IPS-NIHi7 (cell line): Measurements from ENCODE around the gene DEAF1.
A peak's percentile ranks its signal among the peaks of the same experiment; 100 is the strongest.

Experiments
- DNase-seq: peaks from one replicate; pipeline ENCODE4 v3.0.0; 2012; ENCODE audit warnings: mixed read lengths; ENCODE audit errors: extremely low spot score

DEAF1 gene

DNA sequence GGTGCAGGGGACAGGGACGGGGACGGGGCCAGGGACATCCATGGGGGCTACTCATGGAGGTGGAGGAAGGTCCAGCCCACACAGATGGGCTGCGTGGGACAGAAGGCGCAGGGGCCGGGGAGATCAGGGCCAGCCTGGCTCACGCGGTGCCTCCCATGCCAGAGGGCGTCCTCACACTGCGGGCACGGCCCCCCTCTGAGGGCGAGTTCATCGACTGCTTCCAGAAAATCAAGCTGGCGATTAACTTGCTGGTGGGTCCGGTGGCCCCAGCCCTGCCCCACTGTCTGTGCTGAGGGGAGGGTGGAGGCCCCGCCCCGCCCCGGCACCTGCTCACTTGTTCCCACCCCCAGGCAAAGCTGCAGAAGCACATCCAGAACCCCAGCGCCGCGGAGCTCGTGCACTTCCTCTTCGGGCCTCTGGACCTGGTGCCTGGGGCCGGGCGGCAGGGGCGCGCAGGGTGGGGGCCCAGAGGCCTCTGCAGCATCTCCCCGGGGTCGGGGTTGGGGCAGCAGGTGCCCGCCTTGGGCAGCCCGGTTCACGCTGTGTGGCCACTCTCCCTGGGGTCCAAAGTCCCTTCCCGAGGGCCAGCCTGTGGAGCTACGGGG, 26.8 kb upstream of the DEAF1 start:
- no peak for DNase-seq

DNA sequence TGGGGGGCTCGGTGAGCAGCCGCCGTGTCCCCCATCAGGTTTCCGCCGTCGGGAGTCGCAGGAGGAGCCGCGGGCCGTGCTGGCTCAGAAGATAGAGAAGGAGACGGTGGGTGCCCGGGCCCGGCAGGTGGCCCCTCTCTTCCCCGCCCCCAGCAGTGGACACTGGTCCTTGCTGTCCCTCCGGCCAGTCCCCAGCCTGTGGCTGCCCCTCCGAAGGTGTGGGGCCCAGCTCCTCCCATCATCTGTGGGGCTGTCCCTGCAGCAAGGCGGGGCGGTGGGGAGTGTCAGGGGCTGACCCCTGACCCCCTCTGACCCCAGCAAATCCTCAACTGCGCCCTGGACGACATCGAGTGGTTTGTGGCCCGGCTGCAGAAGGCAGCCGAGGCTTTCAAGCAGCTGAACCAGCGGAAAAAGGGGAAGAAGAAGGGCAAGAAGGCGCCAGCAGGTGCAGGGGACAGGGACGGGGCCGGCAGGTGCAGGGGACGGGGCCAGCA, 26.3 kb upstream of the DEAF1 start:
- no peak for DNase-seq

DNA sequence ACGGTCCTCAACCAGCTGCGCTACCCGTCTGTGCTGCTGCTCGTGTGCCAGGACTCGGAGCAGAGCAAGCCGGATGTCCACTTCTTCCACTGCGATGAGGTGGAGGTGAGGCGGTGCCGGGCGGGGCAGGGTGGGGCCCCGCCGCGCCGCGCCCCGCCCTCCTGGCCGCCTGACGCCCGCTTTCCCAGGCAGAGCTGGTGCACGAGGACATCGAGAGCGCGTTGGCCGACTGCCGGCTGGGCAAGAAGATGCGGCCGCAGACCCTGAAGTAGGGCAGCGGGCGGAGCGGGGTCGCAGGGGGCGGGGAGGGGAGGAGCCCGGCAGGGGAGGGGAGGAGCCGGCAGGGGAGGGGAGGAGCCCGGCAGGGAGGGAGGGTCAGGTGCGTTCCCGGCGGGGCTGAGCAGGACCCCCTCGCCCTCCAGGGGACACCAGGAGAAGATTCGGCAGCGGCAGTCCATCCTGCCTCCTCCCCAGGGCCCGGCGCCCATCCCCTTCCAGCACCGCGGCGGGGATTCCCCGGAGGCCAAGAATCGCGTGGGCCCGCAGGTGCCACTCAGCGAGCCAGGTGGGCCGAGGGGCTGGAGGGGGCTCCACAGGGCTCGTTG, 25.7 kb upstream of the DEAF1 start:
- DNase-seq: peak; percentile 95

DNA sequence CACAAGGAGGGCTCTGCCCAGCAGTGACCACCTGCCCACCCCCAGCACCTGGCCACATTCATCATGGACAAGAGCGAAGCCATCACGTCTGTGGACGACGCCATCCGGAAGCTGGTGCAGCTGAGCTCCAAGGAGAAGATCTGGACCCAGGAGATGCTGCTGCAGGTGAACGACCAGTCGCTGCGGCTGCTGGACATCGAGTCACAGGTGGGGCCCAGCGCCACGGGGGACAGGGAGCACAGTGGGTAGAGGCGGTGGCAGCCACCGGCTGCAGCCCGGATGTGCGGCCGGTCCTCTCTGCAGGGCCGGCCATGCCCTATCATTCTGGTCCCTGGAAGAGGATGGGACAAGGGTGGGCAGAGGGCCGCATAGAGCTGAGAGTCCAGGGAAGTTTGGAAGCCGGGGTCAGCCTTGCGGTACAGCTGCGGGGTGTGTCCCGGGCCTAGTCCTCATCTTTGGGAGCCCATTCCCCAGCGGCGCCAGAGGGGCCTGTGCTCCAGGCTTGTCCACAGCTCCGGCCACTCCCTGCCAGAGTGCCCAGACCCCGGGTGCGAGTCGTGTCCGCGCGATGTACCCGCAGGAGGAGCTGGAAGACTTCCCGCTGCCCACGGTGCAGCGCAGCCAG, 25.1 kb upstream of the DEAF1 start:
- DNase-seq: no peak

DNA sequence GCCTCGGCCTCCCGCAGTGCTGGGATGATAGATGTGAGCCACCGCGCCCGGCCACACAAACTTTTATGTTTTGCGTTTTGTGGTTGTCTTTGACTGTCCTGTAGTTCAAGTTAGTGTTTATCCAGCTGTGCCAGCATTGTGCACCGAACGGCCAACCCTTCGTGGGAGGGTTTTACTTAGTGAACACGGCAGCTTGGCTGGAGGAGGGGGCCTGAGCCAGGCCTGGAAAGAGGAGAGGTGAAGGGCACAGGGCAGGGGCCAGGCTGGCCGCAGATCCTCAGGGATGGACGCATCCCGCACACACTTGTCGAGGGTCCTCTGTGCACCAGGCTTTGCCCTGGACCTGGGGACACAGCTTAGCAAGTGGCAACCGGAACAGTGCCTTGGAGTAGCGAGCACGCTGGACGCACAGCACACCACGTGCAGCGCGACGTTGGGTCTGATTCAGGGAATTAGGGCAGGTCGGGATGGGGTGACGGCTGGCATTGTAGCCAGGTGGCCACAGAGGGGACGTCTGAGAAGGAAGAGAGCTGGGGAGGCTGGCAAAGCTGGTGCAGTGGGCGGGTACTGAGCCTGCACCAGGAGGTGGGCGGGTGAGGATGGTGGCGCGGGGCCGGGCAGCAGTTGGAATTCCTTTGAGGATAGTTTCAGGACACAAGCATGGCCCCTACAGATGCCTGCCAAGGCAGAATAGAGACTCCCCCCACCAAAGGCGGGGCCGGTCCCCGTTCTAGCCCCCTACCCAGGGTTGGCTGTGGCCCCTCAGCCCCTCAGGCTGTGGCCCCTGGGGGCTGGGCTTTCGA, 24.4 kb upstream of the DEAF1 start:
- DNase-seq: no peak

DNA sequence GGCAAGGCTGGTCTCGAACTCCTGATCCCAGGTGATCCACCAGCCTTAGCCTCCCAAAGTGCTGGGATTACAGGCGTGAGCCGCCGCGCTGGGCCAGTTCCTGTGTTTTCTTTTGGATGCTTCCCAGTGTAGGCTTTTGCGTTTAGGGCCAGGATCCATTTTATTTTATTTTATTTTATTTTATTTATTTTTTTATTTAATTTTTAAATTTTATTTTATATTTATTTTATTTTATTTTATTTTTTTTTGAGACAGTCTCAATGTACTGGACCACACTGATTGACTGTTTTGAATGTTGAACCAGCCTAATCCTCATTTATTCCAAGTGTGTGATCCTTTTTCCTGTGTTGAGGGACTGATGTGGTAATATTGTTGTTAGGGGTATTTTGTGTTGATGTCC, 19.4 kb upstream of the DEAF1 start:
- DNase-seq: no peak

DNA sequence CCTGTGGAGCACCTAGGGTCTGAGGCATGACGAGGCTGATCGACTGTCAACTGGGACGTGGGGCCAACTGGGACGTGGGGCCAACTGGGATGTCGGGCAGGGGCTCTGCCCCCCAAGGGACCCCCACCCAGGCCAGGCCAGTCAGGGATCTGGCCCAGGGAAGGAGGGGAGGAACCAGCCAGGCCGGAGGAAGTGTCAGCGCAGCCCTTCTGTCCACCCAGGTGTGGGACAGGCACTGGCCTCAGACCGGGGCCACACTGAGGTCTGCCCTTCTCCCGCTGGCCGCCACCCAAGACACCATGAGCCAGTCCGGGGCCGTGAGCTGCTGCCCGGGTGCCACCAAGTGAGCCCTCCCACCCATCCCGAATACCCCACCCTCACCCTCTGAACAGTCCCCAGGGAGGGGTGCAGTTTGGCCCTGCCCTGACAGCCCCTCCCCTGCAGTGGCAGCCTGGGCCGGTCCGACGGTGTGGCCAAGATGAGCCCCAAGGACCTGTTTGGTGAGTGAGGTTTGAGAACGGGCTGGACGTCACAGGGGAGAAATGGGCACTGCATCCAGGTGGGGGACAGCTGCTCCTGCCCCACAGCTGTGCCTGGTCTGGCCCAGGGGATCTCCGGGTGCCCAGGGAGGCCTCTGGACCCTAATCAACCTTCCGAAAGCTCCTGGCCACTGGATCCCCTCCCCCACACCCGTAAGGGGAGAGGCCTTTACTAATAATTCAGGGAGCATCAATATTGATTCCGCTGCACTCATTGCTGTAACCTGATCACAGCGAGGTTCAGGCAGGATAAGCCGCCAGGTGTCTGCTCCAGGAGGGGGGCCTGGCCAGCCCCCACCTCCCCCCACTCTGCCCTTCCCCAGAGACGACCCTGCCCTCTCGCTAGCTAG, 14.3 kb upstream of the DEAF1 start:
- no peak for DNase-seq

DNA sequence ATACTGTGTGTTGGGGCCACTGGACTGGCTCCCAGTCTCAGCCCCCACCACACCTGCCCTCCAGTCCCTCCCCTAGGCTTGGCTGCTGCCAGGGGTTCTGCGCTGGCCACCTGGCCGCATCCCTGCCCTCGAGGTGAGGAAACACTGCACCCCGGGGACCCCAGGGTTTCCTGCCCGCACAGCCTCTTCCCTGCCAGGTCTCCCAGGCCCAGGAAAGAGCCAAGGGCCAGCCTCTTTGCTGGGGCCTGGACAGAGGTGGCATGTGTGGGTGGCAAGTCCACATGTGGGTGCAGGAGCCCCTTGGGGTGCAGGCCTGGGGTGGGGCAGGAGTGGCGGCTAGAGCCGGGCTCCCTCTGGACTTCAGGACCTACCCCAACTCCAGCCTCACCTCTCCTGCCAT, 13.5 kb upstream of the DEAF1 start:
- DNase-seq: no peak

DNA sequence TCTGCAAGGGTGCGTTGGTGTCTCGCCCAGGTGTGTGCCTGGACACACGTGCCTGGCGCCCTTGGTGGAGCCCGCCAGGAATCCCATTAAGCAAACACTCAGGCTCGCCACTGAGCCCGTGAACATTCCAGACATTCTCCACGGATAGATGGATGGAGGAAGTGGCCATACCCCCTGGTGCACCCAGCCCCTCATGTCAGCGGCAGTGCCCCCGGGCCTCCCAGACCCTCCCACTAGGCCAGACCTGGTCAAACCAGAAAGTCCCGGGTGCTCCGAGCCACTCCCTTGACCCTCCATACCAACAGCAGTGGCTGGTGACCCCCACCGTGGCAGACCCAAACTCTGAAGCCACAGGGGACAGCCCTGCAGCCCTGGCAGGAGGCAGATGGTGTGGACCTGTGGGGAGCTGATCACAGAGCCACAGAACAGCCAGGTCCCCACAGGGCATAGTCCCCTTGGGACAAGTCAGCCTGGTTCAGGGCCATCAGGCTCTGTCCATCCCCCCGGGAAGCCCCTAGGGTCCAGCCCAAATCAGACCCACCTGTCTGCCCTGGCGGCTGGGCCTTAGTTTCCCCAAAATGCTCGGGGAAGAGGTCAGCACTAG, 12.9 kb upstream of the DEAF1 start:
- no peak for DNase-seq

DNA sequence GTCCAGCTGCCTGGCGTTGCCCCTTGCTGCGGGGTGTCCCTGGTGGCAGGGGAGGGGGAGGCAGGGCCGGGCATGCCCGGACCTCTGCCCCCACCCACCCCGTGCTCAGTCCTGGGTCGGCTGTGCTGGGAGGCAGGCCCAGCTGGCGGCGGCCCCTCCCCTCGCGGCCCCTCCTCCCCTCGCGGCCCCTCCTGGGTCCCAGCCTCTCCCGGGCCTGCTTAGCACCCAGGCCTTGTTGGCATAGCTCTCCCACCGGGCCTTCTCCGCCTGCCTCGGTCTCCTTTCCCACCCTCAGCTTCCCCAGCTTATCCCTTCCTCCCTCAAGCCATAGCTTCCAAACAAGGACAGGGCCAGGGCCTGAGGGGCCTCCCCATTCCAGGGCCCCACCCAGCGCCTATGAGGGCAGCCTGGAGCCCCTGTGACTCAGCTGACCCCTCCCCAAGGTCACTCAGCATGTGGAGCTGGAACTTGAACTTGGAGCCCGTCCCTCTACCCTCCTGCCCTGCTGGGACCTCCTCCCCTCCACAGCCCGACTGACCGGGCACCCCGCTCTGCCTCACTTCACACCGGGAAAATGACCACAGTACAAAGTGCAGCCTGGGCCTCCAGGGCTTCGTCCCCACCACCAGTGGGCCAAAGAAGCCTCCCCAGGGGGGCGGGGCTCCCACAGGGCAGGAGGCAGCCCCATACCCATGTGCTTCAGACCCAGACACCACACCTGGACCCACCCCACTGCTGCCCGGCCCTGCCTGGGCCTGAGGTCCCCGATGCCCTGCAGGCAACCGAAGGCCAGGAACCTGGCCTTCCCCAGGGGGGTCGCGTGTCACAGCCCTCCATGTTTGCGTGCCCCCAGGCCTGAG, 12.2 kb upstream of the DEAF1 start:
- DNase-seq: no peak

DNA sequence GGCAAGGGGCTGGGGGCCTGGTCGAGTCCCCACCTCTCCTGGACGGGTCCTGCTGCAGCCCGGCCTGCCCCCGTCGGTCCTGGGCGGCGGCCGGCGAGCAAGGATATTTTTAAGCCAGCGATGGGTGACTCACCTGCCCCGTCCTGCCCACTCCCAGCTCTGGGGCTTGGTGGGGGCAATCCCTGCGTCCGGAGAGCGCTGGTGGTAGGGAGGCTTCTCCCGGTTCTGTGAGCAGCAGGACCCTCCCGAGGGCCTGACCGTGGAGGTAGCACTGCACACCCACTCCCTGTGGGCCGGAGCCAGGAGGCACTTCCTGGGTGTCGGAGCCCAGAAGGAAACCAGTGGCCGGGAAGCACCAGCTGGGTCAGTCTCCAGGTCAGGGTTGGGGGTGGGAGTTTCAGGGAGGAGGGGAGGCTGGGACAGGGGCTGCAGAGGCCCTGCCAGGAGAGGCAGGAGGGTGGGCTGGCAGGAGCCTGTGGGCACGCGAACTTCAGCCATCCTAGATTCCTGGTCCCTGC, 11.5 kb upstream of the DEAF1 start:
- no peak for DNase-seq

DNA sequence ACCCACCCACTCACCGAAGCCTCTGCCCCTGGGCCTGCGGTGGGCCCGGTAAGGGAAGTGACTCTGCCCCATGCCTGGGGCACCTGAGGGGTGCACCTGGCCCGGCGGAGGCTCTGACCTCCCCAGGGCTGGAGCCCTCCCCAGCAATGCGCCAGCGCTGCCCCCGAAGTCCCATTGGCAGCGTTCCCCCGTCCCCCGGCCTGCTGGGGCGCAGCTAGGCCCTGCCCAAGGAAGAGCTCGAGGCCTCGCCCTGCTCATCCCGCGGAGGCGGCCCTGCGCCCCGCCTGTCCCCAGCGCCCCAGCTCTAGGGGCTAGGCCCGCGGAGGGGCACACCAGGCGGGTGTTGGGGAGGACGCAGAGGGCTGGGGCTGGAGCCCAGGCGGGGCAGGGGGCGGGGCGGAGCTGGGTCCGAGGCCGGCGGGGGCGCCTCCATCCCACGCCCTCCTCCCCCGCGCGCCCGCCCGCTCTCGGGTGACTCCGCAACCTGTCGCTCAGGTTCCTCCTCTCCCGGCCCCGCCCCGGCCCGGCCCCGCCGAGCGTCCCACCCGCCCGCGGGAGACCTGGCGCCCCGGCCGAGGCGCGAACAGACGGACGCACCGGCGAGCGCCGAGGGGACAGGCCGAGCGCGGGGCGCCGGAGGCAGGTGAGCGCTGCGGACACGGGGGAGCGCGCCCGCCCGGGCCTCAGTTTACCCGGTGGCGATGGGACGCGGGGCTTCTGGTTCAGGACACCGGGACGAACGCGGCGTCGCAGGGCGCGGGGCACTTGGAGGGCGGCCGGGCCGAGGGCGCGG, 10.8 kb upstream of the DEAF1 start, which contains the start of gene EPS8L2:
EPS8L2 (plus strand) TSS at position 586 of the 793 bp plus-strand sequence. CDS start 3,177 bp downstream, outside the sequence.
- DNase-seq: no peak

DNA sequence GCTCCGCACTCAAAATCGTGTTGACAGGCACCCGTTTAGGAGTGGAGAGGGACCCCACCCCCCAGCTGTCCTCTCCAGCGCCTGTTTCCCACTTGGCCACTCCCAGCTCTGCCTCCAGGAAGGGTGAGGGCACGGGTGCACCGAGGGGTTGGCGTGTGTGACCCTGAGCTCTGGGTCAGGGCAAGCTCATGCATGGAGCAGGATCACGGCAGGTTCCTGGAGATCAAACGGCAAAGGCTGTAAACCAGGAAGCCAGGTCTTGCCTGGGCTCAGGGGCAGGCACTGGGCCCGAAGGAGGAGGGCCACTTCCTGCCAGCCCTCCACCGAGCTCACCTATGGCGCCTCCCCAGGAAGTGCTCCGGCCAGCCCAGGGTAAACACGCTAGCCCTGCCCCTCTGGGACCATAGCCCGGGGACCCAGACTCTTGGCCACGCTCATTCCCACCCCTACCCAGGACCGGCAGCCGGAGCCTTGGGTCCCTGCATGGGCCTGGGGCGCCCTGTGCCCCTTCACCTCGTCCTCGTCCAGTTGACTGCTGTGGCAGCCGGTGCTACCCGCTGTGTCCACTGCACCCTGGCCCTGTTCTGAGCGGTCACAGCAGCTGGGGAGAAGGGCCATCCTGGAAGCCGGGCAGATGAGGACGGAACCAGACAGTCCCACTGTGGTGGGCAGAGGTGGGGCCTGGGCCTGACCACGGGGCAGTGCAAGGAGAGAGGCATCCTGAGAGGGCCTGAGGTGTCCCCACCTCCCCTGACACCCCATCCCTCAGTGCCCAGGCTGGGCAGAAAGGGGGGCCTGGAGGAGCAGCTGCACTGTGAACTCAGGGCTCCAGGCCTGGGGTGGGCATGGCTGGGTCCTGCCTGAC, 10.0 kb upstream of the DEAF1 start:
- no peak for DNase-seq

DNA sequence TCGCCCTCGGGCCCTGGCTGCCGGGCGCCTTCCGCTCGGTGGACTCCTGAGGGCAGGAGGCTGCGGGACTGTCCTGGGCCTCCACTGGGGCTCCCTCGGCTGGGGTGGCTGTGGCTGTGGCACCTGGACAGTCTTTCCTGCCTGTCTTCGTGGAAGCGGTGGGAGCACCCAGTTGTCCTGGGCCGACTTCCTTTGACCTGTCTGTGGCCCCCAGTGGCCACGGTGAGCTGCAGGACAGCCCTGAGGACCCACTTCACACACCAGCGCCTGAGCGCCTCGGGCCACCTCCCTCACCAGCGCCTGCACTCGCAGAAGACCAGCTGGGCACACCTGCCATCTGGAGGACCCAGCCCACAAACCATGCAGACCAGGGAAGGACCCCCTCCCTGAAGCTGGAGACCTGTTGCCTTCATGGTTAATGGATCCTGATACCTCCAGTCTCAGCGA, 9.2 kb upstream of the DEAF1 start:
- DNase-seq: no peak

DNA sequence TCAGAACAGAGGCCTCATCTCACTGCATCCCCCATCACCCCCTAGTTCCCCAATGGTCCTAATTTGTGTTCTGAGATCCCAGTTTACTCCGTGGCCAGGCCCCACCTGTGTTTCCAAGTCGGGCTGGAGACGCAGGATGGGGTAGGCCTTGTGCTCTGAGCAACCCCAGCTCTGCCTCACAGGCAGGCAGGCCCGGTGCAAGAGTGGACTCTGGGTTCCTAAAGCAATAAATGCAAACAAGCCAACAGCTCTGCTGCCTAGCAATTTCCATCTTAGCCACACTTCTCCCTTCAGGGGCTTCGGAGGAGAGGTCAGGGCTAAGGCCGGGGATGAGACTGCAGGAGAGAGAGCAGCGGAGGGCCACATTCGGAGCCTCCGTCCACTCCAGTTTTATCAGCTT, 8.5 kb upstream of the DEAF1 start:
- no peak for DNase-seq

DNA sequence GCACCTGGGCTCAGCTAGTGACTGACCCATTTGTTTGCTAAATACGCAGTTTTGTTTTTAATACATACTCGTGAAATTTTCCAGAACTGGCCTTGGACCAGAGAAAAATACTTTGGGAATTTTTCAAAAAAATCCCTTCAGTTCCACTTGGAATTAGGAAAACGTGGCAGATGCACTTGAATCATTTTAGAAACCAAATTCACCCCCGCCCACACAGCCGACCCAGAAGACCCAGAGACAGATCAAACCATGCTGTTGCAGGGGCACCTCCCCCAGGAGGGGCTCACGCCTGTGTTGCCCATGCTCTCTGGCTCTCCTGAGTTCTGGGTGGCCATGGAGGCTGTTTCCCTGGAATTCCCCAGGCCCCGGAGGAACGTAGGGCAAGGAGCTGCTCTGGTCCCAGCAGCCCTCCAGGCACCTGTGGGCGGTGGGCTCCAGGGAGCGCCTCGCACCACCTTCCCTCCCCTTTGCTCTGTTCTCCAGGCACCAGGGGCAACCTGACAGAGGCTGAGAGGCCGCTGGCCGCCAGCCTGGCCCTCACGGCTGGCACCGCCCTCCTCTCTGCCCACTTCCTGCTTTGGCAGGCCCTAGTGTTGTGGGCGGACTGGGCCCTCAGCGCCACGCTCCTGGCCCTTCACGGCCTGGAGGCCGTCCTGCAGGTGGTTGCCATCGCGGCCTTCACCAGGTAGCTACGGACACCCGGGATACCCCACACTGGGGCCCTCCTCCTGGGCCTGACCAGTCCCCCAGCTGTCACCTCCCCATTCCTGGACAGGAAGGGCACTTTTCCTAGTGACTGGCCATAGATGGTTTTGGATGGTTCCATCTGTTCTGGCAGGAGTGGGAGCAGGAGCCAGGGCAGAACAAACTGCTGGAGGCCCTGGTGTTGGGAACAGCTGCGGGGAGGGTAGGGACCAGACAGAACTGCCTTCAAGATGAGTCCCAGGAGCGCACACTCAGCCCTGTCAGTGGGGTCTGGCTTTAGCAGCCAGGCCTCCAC, 7.7 kb upstream of the DEAF1 start:
- DNase-seq: no peak
